C4-2B (cell line): ENCODE data around the gene C19orf73.

Source experiments
- ZFX ChIP-seq: fragments of 450-650 bp; IDR thresholded peaks from 2 replicates; pipeline ENCODE4 v1.6.1; 2017
- TF ChIP-seq, protein P1 (sequence below): fragments of 450-650 bp; conservative IDR thresholded peaks from 2 replicates; pipeline ENCODE4 v1.5.1; 2017; ENCODE audit warnings: mild to moderate bottlenecking

DNA sequence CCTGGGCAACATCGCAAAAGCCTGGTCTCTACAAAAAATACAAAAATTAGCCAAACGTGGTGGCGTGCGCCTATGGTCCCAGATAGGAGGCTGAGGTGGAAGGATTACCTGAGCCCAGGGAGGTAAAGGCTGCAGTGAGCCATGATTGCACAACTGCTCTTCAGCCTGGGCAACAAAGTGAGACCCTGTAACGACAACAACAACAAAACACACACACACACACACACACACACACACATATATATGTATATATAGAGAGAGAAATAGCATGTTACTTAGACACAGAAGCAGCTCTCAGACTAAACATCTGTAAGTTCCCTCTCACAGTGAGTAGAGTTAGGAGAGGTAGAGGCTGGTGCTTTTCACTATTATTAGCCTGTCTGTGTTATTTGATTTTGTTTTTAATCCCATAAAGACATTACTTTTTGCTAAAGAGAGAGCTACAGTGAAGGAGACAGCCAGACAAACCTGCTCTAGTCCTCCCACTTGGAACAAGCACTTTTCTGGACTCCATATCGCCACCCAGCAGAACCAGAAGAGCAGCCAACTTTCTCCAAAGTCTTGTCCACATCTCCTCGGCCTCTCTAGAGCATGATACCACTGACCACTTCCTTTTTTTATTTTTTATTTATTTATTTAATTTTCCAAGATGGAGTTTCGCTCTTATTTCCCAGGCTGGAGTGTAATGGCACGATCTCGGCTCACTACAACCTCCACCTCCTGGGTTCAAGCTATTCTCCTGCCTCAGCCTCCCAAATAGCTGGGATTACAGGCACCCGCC lies 7.5 kb downstream of the C19orf73 start:
- TF ChIP-seq, protein P1, sequence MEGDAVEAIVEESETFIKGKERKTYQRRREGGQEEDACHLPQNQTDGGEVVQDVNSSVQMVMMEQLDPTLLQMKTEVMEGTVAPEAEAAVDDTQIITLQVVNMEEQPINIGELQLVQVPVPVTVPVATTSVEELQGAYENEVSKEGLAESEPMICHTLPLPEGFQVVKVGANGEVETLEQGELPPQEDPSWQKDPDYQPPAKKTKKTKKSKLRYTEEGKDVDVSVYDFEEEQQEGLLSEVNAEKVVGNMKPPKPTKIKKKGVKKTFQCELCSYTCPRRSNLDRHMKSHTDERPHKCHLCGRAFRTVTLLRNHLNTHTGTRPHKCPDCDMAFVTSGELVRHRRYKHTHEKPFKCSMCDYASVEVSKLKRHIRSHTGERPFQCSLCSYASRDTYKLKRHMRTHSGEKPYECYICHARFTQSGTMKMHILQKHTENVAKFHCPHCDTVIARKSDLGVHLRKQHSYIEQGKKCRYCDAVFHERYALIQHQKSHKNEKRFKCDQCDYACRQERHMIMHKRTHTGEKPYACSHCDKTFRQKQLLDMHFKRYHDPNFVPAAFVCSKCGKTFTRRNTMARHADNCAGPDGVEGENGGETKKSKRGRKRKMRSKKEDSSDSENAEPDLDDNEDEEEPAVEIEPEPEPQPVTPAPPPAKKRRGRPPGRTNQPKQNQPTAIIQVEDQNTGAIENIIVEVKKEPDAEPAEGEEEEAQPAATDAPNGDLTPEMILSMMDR, result no peak
- TF ChIP-seq ZFX, result no peak
